ENCODE data around the gene PLCB1. TPM values are rescaled to one million over a fixed set of nuclear protein-coding genes. Genes with fewer than 3 reads are reported as not detected.
A peak's percentile ranks its signal among the peaks of the same experiment; 100 is the strongest.
"Not testable (repeated sequence)": the region's sequence is repeated elsewhere in the genome, so short reads cannot be mapped to it uniquely, and the experiment has no call there.

Gene PLCB1
- total RNA-seq, 4 donors from 2014 or later, result 72.9 to 115 (median 76.3) TPM

DNA sequence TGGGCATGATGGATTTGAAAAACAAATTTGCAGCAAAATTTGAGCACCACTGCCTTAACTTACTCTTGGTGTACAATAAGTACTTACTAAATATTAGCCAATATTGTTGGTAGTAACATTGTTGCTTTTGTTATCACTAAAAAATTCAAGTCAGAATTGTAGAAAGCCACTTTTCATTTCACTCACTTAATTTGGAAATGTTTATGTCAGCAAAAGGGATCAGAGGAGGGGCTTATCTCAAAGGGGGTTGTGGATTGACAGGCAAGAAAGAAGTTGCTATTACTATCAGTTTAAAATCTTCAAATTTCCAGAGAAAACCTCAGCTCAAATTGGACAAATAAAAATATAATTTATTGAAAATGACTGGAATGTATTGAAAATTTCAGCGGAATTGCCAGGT lies 241.5 kb downstream of the PLCB1 start:
- Histone ChIP-seq H3K4me1 (peaks cover 0 to 35% (median 26%) of the 10 kb centered on the region in 4 donors), H3K9me3 (no peaks in the 10 kb centered on the region), H3K4me3 (no peak overlapping the region), H3K27ac (replicated peaks in 1 of 4) (no peak overlapping the region), H3K27me3 (no peaks in the 10 kb centered on the region), H3K36me3 (no peaks in the 10 kb centered on the region)
- 100% methylated on average over 1 of the region's 1 CpG for WGBS
- intact Hi-C loops (cut with DNase I), result loop anchor here (10.0 kb wide), 1 partner anchor 159 kb away; no protein-coding TSS in a partner anchor
- TF ChIP-seq EP300 (IDR thresholded peaks at IDR 0.05), result no peak
- TF ChIP-seq POLR2A (IDR thresholded peaks at IDR 0.05; ENCODE audit: low read depth), result no peak
- TF ChIP-seq, protein P1, sequence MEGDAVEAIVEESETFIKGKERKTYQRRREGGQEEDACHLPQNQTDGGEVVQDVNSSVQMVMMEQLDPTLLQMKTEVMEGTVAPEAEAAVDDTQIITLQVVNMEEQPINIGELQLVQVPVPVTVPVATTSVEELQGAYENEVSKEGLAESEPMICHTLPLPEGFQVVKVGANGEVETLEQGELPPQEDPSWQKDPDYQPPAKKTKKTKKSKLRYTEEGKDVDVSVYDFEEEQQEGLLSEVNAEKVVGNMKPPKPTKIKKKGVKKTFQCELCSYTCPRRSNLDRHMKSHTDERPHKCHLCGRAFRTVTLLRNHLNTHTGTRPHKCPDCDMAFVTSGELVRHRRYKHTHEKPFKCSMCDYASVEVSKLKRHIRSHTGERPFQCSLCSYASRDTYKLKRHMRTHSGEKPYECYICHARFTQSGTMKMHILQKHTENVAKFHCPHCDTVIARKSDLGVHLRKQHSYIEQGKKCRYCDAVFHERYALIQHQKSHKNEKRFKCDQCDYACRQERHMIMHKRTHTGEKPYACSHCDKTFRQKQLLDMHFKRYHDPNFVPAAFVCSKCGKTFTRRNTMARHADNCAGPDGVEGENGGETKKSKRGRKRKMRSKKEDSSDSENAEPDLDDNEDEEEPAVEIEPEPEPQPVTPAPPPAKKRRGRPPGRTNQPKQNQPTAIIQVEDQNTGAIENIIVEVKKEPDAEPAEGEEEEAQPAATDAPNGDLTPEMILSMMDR (IDR thresholded peaks at IDR 0.05), result no peak
- no peak for TF ChIP-seq POLR2AphosphoS5 (IDR thresholded peaks at IDR 0.05)
- no peak for DNase-seq (ENCODE audit: extremely low spot score)

DNA sequence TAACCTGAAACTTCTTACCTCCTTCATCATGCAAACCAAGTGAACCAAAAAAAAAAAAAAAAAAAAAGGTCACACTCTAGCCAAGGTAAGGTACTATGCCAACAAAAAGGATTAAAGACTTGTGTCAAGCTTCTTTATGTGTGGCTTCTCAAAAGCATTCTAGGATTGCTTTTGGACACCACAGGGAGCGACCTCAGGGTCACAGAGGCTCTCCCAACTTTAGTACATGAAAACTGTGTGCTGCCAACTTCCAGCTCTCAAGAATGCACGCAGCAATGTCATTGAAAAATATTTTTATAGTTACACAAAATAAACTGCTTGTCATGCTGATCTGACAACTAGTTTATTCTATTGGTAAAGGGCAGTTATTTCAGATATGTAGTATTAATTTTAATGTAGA lies 243.8 kb downstream of the PLCB1 start:
- no peaks in the 10 kb centered on the region for H3K27me3 ChIP-seq
- peaks cover 0 to 35% (median 26%) of the 10 kb centered on the region in 4 donors for H3K4me1 ChIP-seq
- no peak for DNase-seq (ENCODE audit: extremely low spot score)
- H3K27ac ChIP-seq (replicated peaks in 1 of 4), result peak overlapping the region in 1 of 4 donors; percentile 28
- intact Hi-C loops (cut with DNase I), result loop anchor here (10.0 kb wide), 1 partner anchor 161 kb away; no protein-coding TSS in a partner anchor
- TF ChIP-seq POLR2A (IDR thresholded peaks at IDR 0.05; ENCODE audit: low read depth) (no peak), EP300 (IDR thresholded peaks at IDR 0.05) (no peak), POLR2AphosphoS5 (IDR thresholded peaks at IDR 0.05) (peak in 1 of 2 donors; percentile 27)
- TF ChIP-seq, protein P1 (IDR thresholded peaks at IDR 0.05), result no peak
- H3K4me3 ChIP-seq, result no peak overlapping the region
- H3K36me3 ChIP-seq, result no peaks in the 10 kb centered on the region
- H3K9me3 ChIP-seq, result no peaks in the 10 kb centered on the region
- 69% methylated on average over 2 of the region's 2 CpGs for WGBS

DNA sequence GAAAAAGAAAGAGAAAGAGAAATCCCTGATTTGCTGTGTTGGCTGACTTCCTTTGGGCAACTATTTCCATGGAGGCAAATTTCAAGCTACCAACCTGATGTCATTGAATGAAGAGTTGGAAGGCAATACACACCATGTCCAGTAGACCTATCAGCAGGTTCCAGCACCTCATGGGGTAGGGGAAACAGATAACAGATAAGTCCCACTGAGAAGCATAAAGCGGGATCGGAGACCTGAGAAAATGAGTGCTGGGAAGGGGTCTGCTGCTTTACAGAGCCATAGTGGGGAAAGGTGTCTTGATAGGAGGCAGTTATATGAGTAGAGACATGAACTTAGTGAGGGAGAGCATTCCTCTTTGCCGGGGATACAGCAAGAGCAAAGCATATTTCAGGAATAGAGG lies 244.9 kb downstream of the PLCB1 start:
- intact Hi-C loops (cut with DNase I), result loop anchor here (10.0 kb wide), 1 partner anchor 162 kb away; no protein-coding TSS in a partner anchor
- DNase-seq (ENCODE audit: extremely low spot score), result no peak
- H3K4me1 ChIP-seq, result peaks cover 0 to 35% (median 24%) of the 10 kb centered on the region in 4 donors
- no peaks in the 10 kb centered on the region for H3K9me3 ChIP-seq
- H3K4me3 ChIP-seq, result no peak overlapping the region
- no peaks in the 10 kb centered on the region for H3K27me3 ChIP-seq
- H3K27ac ChIP-seq (replicated peaks in 1 of 4), result peak overlapping the region in 1 of 4 donors; percentile 29
- H3K36me3 ChIP-seq, result no peaks in the 10 kb centered on the region
- no peak for TF ChIP-seq POLR2A (IDR thresholded peaks at IDR 0.05; ENCODE audit: low read depth)
- no peak for TF ChIP-seq EP300 (IDR thresholded peaks at IDR 0.05)
- WGBS, result 98% methylated on average over 3 of the region's 3 CpGs

DNA sequence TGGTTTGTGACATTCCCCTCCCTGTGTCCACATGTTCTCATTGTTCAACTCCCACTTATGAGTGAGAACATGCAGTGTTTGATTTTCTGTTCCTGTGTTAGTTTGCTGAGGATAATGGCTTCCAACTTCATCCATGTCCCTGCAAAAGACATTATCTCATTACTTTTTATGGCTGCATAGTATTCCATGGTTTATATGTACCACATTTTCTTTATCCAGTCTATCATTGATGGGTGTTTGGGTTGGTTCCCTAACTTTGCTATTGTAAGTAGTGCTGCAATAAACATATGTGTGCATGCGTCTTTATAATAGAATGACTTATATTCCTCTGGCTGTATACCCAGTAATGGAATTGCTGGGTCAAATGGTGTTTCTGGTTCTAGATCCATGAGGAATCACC lies 247.1 kb downstream of the PLCB1 start:
- H3K4me1 ChIP-seq, result peaks cover 0 to 29% (median 24%) of the 10 kb centered on the region in 4 donors
- not testable (repeated sequence) for H3K4me3 ChIP-seq; H3K36me3 ChIP-seq; H3K27me3 ChIP-seq; H3K27ac ChIP-seq (replicated peaks in 1 of 4); H3K9me3 ChIP-seq; DNase-seq (ENCODE audit: extremely low spot score)
- WGBS, result 95% methylated on average over 1 of the region's 1 CpG
- intact Hi-C loops (cut with DNase I), result loop anchor here (10.0 kb wide), 1 partner anchor 164 kb away; no protein-coding TSS in a partner anchor

DNA sequence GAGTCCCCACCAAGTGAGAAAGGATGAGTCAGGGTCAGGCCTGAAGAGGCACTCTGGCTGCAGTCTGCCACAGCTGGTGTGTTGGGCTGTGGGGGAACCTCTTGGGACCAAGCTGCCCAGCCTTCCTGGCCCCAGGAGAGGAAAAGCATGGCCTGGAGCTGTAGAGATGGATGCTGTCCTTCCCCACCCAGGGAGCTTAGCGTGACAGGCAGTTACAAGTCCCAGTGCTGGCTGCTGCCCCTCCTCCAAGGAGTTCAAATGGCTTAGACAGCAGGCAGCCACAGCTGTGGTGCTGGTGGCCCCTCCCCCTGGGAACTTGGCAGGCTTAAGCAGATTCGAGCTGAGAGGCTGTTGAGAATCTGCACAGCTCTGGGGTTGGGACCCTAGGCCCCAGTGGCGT lies 253.2 kb downstream of the PLCB1 start:
- intact Hi-C loops (cut with DNase I), result loop anchor here (10.0 kb wide), 1 partner anchor 80 kb away; no protein-coding TSS in a partner anchor
- Histone ChIP-seq H3K4me3 (no peak overlapping the region), H3K27me3 (no peaks in the 10 kb centered on the region), H3K9me3 (peaks cover 0 to 4% (median 0%) of the 10 kb centered on the region in 4 donors), H3K4me1 (peaks cover 9 to 42% (median 35%) of the 10 kb centered on the region in 4 donors), H3K27ac (replicated peaks in 1 of 4) (no peak overlapping the region), H3K36me3 (no peaks in the 10 kb centered on the region)
- TF ChIP-seq, protein P1 (IDR thresholded peaks at IDR 0.05), result no peak
- TF ChIP-seq POLR2A (IDR thresholded peaks at IDR 0.05; ENCODE audit: low read depth), result no peak
- TF ChIP-seq EP300 (IDR thresholded peaks at IDR 0.05), result no peak
- TF ChIP-seq POLR2AphosphoS5 (IDR thresholded peaks at IDR 0.05), result no peak
- 50% methylated on average over 2 of the region's 3 CpGs for WGBS
- no peak for DNase-seq (ENCODE audit: extremely low spot score)

DNA sequence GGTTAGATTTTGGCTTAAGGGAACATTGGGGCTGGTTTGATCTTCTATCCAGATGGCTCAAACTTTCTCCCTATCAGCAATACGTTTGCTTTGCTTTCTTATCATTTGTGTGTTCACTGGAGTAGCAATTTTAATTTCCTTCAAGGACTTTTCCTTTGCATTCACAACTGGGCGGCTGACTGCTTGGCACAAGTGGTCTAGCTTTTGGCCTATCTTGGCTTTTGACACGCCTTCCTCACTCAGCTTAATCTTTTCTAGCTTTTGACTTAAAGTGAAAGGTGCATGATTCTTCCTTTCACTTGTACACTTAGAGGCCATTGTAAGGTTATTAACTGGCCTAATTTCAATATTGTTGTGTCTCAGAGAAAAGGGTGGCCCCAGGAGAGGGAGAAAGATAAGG lies 254.9 kb downstream of the PLCB1 start:
- Histone ChIP-seq H3K4me1 (peaks cover 9 to 43% (median 38%) of the 10 kb centered on the region in 4 donors), H3K9me3 (peaks cover 0 to 4% (median 0%) of the 10 kb centered on the region in 4 donors), H3K36me3 (no peaks in the 10 kb centered on the region), H3K27me3 (no peaks in the 10 kb centered on the region), H3K27ac (replicated peaks in 1 of 4) (peak overlapping the region in 1 of 4 donors; percentile 2), H3K4me3 (no peak overlapping the region)
- WGBS, result 81% methylated on average over 3 of the region's 3 CpGs
- intact Hi-C loops (cut with DNase I), result loop anchor here (10.0 kb wide), 1 partner anchor 82 kb away; no protein-coding TSS in a partner anchor
- DNase-seq (ENCODE audit: extremely low spot score), result no peak
- TF ChIP-seq EP300 (IDR thresholded peaks at IDR 0.05) (no peak), POLR2A (IDR thresholded peaks at IDR 0.05; ENCODE audit: low read depth) (no peak), POLR2AphosphoS5 (IDR thresholded peaks at IDR 0.05) (no peak)
- TF ChIP-seq, protein P1 (IDR thresholded peaks at IDR 0.05), result no peak

Measured in esophagus muscularis mucosa (tissue), 4 donors.